ENCODE measurements around the gene ASIC3. TPM values are rescaled to one million over a fixed set of nuclear protein-coding genes. Genes with fewer than 3 reads are reported as not detected.

The ASIC3 gene
- total and polyA plus RNA-seq, 2 experiments from 2014 or later = 0.26 to 1.1 TPM

GRCh38 chr7:151028131-151028947 is 20.0 kb upstream of the ASIC3 start, which contains the start of gene ABCB8:
Gene ABCB8 (plus strand): TSS chr7:151028450. CDS start chr7:151028516, 66 bp downstream.
- H3K4me3 ChIP-seq = peak within 1 kb of the TSS; percentile 88
- no peaks in the 10 kb centered on the region for H3K9me2 ChIP-seq (ENCODE audit: insufficient read depth)
- peaks cover 26% of the 10 kb centered on the region for H3K79me2 ChIP-seq (ENCODE audit: insufficient read depth)
- no peaks in the 10 kb centered on the region for H3F3A ChIP-seq (ENCODE audit: insufficient read depth)
- no peaks in the 10 kb centered on the region for H3K36me3 ChIP-seq (ENCODE audit: low read depth)
- DNase-seq = peak; percentile 98
- in situ Hi-C loops (cut with MboI) = no loop called here
- TF ChIP-seq EZH2phosphoT487 (IDR thresholded peaks at IDR 0.05; ENCODE audit: insufficient read depth, low read depth) (no peak), EZH2 (IDR thresholded peaks at IDR 0.05; ENCODE audit: insufficient read depth, poor library complexity, severe bottlenecking) (no peak)
- H3K4me1 ChIP-seq (ENCODE audit: insufficient read depth) = peaks cover 10% of the 10 kb centered on the region; the same call in 1 of the 2 replicates
- peak within 1 kb of the TSS; percentile 90 for H3K27ac ChIP-seq
- H3K9ac ChIP-seq = peak within 1 kb of the TSS; percentile 92
- no peaks in the 10 kb centered on the region for H4K20me1 ChIP-seq (ENCODE audit: insufficient read depth)
- 1% methylated on average over 51 to 53 of the region's 53 CpGs for WGBS, 2 experiments (ENCODE audit: low coverage in 1 of 2, low lambda C conversion rate in 2 of 2, missing lambda C conversion rate in 2 of 2)
- H3K9me3 ChIP-seq (ENCODE audit: low read depth) = no peaks in the 10 kb centered on the region
- peak within 1 kb of the TSS; percentile 88 for H3K4me2 ChIP-seq (ENCODE audit: unreplicated experiment)
- no peaks in the 10 kb centered on the region for H3K27me3 ChIP-seq (replicated peaks; ENCODE audit: insufficient read depth)
- peak within 1 kb of the TSS; percentile 90 for H2AFZ ChIP-seq

- no peaks in the 10 kb centered on the region for H3K9me3 ChIP-seq (ENCODE audit: low read depth)
- H3K27ac ChIP-seq = peak overlapping the region; percentile 90
- no peaks in the 10 kb centered on the region for H3K9me2 ChIP-seq (ENCODE audit: insufficient read depth)
- H3K4me2 ChIP-seq (ENCODE audit: unreplicated experiment) = peak overlapping the region; percentile 76
- H3F3A ChIP-seq (ENCODE audit: insufficient read depth) = no peaks in the 10 kb centered on the region
- no peak for TF ChIP-seq EZH2 (IDR thresholded peaks at IDR 0.05; ENCODE audit: insufficient read depth, poor library complexity, severe bottlenecking)
- no peak for TF ChIP-seq EZH2phosphoT487 (IDR thresholded peaks at IDR 0.05; ENCODE audit: insufficient read depth, low read depth)
- 21 to 23% methylated on average over 17 of the region's 17 CpGs for WGBS, 2 experiments (ENCODE audit: low coverage in 1 of 2, low lambda C conversion rate in 2 of 2, missing lambda C conversion rate in 2 of 2)
- no peaks in the 10 kb centered on the region for H4K20me1 ChIP-seq (ENCODE audit: insufficient read depth)
- H3K4me3 ChIP-seq = peak overlapping the region; percentile 88
- H3K79me2 ChIP-seq (ENCODE audit: insufficient read depth) = peaks cover 26% of the 10 kb centered on the region
- peak overlapping the region; percentile 92 for H3K9ac ChIP-seq
- H3K27me3 ChIP-seq (replicated peaks; ENCODE audit: insufficient read depth) = no peaks in the 10 kb centered on the region
- no peaks in the 10 kb centered on the region for H3K36me3 ChIP-seq (ENCODE audit: low read depth)
- peak overlapping the region; percentile 90 for H2AFZ ChIP-seq
- in situ Hi-C loops (cut with MboI) = no loop called here
- H3K4me1 ChIP-seq (ENCODE audit: insufficient read depth) = peaks cover 10% of the 10 kb centered on the region; the same call in 1 of the 2 replicates
- DNase-seq = peak; percentile 29
Observed at GRCh38 chr7:151028948-151029501, 19.3 kb upstream of the ASIC3 start.

- H3K4me2 ChIP-seq (ENCODE audit: unreplicated experiment) = no peak overlapping the region
Observed at GRCh38 chr7:151031011-151031410, 17.3 kb upstream of the ASIC3 start.

GRCh38 chr7:151032936-151033863 is 15.1 kb upstream of the ASIC3 start:
- no peak overlapping the region for H3K4me2 ChIP-seq (ENCODE audit: unreplicated experiment)
- H3K9me3 ChIP-seq (ENCODE audit: low read depth) = no peaks in the 10 kb centered on the region
- H3K9ac ChIP-seq = no peak overlapping the region
- H4K20me1 ChIP-seq (ENCODE audit: insufficient read depth) = no peaks in the 10 kb centered on the region
- DNase-seq = no peak
- in situ Hi-C loops (cut with MboI) = no loop called here
- no peak for TF ChIP-seq EZH2phosphoT487 (IDR thresholded peaks at IDR 0.05; ENCODE audit: insufficient read depth, low read depth)
- H3K4me1 ChIP-seq (ENCODE audit: insufficient read depth) = peaks cover 10% of the 10 kb centered on the region; the same call in 1 of the 2 replicates
- 90 to 91% methylated on average over 12 to 16 of the region's 17 CpGs for WGBS, 2 experiments (ENCODE audit: low coverage in 1 of 2, low lambda C conversion rate in 2 of 2, missing lambda C conversion rate in 2 of 2)
- no peaks in the 10 kb centered on the region for H3K27me3 ChIP-seq (replicated peaks; ENCODE audit: insufficient read depth)
- peaks cover 26% of the 10 kb centered on the region for H3K79me2 ChIP-seq (ENCODE audit: insufficient read depth)
- H3K9me2 ChIP-seq (ENCODE audit: insufficient read depth) = no peaks in the 10 kb centered on the region
- H3K27ac ChIP-seq = no peak overlapping the region
- no peak overlapping the region for H2AFZ ChIP-seq
- H3K36me3 ChIP-seq (ENCODE audit: low read depth) = no peaks in the 10 kb centered on the region
- peaks cover 5% of the 10 kb centered on the region for H3F3A ChIP-seq (ENCODE audit: insufficient read depth)
- no peak overlapping the region for H3K4me3 ChIP-seq

More at GRCh38 chr7:151031011-151031410, 17.3 kb upstream of the ASIC3 start:
- H3F3A ChIP-seq (ENCODE audit: insufficient read depth) = no peaks in the 10 kb centered on the region
- H3K4me1 ChIP-seq (ENCODE audit: insufficient read depth) = peaks cover 10% of the 10 kb centered on the region; the same call in 1 of the 2 replicates
- 82 to 84% methylated on average over 4 of the region's 4 CpGs for WGBS, 2 experiments (ENCODE audit: low coverage in 1 of 2, low lambda C conversion rate in 2 of 2, missing lambda C conversion rate in 2 of 2)
- peaks cover 26% of the 10 kb centered on the region for H3K79me2 ChIP-seq (ENCODE audit: insufficient read depth)
- no peak overlapping the region for H3K4me3 ChIP-seq
- H3K27ac ChIP-seq = no peak overlapping the region
- H3K36me3 ChIP-seq (ENCODE audit: low read depth) = no peaks in the 10 kb centered on the region
- no peak overlapping the region for H2AFZ ChIP-seq
- H3K9me3 ChIP-seq (ENCODE audit: low read depth) = no peaks in the 10 kb centered on the region
- H3K27me3 ChIP-seq (replicated peaks; ENCODE audit: insufficient read depth) = no peaks in the 10 kb centered on the region
- H3K9ac ChIP-seq = no peak overlapping the region
- TF ChIP-seq EZH2phosphoT487 (IDR thresholded peaks at IDR 0.05; ENCODE audit: insufficient read depth, low read depth) (no peak), EZH2 (IDR thresholded peaks at IDR 0.05; ENCODE audit: insufficient read depth, poor library complexity, severe bottlenecking) (no peak)
- no peaks in the 10 kb centered on the region for H4K20me1 ChIP-seq (ENCODE audit: insufficient read depth)
- H3K9me2 ChIP-seq (ENCODE audit: insufficient read depth) = no peaks in the 10 kb centered on the region
- in situ Hi-C loops (cut with MboI) = no loop called here
- no peak for DNase-seq

Data from GM23248 (cell line).